Panc1 (cell line): ENCODE results near the gene ADAT3. TPM values are rescaled to one million over a fixed set of nuclear protein-coding genes. Genes with fewer than 3 reads are reported as not detected.

Experiments
- ATAC-seq: fragments of 200-7000 bp; cut with Tn5 transposase; 2 replicates; pipeline ENCODE4 v1.9.1; 2020; ENCODE audit warnings: mild to moderate bottlenecking, moderate library complexity
- BruUV-seq: library from RNA; stranded (reverse); fragments of 400-500 nt; replicated peaks from 2 replicates; lab custom pipeline; 2021; lab: Mats Ljungman, UMichigan
- CTCF ChIA-PET: fragments of 300-600 bp; sonication (Branson Sonifier 250); formaldehyde crosslinking; loops from one replicate; lab custom pipeline; 2022; ENCODE audit warnings: antibody characterized with exemption; lab: Charles Lee
- POLR2A ChIA-PET: fragments of 300-600 bp; sonication (Branson Sonifier 250); formaldehyde crosslinking; loops from one replicate; lab custom pipeline; 2022; ENCODE audit warnings: antibody characterized with exemption; lab: Charles Lee
- DNase-seq: peaks from one replicate; pipeline ENCODE4 v3.0.0-alpha.2; 2010; ENCODE audit warnings: low read depth, low spot score
- H3K27ac ChIP-seq: 2 replicates; pipeline ENCODE4 v1.5.1; 2011; ENCODE audit warnings: mild to moderate bottlenecking, low read length, inconsistent platforms
- H3K27me3 ChIP-seq: fragments of 200-500 bp; sonication (Bioruptor generic); 2 replicates; pipeline ENCODE4 v1.6.0; 2014; ENCODE audit warnings: low read length, inconsistent platforms; ENCODE audit not compliant: control insufficient read depth, insufficient read depth
- H3K36me3 ChIP-seq: fragments of 200-500 bp; sonication (Bioruptor generic); 2 replicates; pipeline ENCODE4 v1.5.1; 2014; ENCODE audit warnings: inconsistent platforms, mild to moderate bottlenecking, low read length, moderate library complexity; ENCODE audit not compliant: control insufficient read depth, insufficient read depth
- H3K4me1 ChIP-seq: 2 replicates; pipeline ENCODE4 v1.5.1; 2011; ENCODE audit warnings: inconsistent platforms, mild to moderate bottlenecking, low read length, moderate library complexity; ENCODE audit not compliant: control insufficient read depth, insufficient read depth
- H3K4me3 ChIP-seq, 2 experiments: 2 replicates each; pipeline ENCODE4 v1.5.1; 2011 to 2012; ENCODE audit warnings: low read depth in 2 of 2, low read length in 2 of 2, mild to moderate bottlenecking in 2 of 2, inconsistent platforms in 1 of 2, moderate library complexity in 1 of 2
- H3K9me3 ChIP-seq: fragments of 200-500 bp; sonication (Bioruptor generic); 2 replicates; pipeline ENCODE4 v1.5.1; 2014; ENCODE audit warnings: low read depth, mild to moderate bottlenecking, inconsistent platforms, low read length, moderate library complexity; ENCODE audit not compliant: control insufficient read depth, insufficient read depth
- CTCF ChIP-seq: fragments of 450-650 bp; IDR thresholded peaks from 2 replicates; pipeline ENCODE4 v1.5.1; 2017; ENCODE audit warnings: mild to moderate bottlenecking
- POLR2AphosphoS5 ChIP-seq: IDR thresholded peaks from 2 replicates; pipeline ENCODE4 v1.6.1; 2012; ENCODE audit warnings: mild to moderate bottlenecking, low read depth, low read length, moderate library complexity
- REST ChIP-seq, 2 experiments: IDR thresholded peaks; 2 replicates each; pipeline ENCODE4 v1.6.1; 2011 to 2012; ENCODE audit warnings: low read depth in 2 of 2, control low read depth in 1 of 2, low read length in 1 of 2, mild to moderate bottlenecking in 1 of 2, moderate library complexity in 1 of 2; ENCODE audit not compliant: insufficient read depth in 1 of 2
- SIN3A ChIP-seq: IDR thresholded peaks from 2 replicates; pipeline ENCODE4 v1.6.1; 2012; ENCODE audit warnings: low read depth, mild to moderate bottlenecking, low read length, moderate library complexity, borderline replicate concordance; ENCODE audit not compliant: insufficient read depth
- TCF7L2 ChIP-seq: IDR thresholded peaks from 2 replicates; pipeline ENCODE4 v1.6.1; 2011; ENCODE audit warnings: mild to moderate bottlenecking, low read depth, low read length, inconsistent platforms
- in situ Hi-C: cut with HindIII; loops from 2 replicates; pipeline ENCODE4 v1.10.0; 2016; ENCODE audit warnings: low sequenced_read_pairs, low pct_unique_long_range_greater_than_20kb
- intact Hi-C: fragments of 100-400 bp; cut with micrococcal nuclease; formaldehyde crosslinking; loops from one replicate; pipeline ENCODE4 v1.10.0; 2022; ENCODE audit not compliant: unreplicated experiment
- total RNA-seq: library from RNA; stranded (reverse); gene quantifications from one replicate; pipeline ENCODE4 v1.2.1, GENCODE V29; 2021; ENCODE audit not compliant: unreplicated experiment

The ADAT3 gene
- total RNA-seq, 1 experiment from 2014 or later = 8.9 TPM

DNA sequence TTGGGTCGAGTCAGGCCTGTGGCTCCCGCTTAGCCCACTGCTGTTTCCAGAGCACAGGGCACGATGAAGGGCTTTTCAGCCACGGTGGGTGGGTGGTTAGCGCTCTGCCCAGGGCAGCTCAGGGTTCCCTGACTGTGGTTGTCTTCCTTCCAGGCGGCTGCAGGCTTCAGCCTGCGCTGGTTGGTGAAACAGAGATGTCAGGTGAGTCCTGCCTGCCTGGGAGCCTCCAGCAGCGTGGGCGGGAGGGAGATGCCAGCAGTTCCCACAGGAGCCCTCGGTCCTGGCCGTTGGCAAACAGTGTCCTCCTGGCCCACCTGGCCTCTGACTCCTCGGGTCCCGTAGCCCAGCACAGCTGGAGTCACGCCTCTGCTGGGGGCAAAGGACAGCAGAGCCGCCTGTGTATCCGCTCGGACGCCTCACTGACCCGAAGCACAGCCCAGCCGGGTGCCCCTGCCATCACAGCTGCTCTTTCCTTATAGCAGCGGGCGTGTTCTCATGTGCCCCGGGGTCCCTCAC lies 9.7 kb downstream of the ADAT3 start:
- TF ChIP-seq SIN3A = no peak
- no peak for TF ChIP-seq TCF7L2
- no peak for TF ChIP-seq CTCF
- TF ChIP-seq REST (IDR thresholded peaks at IDR 0.05; ENCODE audit: insufficient read depth in 1 of 2, low read depth in 2 of 2, low read length in 1 of 2) = no peak
- no peak for TF ChIP-seq POLR2AphosphoS5
- ChIA-PET POLR2A (no interaction called here), CTCF (no interaction called here)
- H3K4me3 ChIP-seq = no peak overlapping the region
- no peaks in the 10 kb centered on the region for H3K4me1 ChIP-seq
- no peak for DNase-seq
- no peaks in the 10 kb centered on the region for H3K36me3 ChIP-seq
- no peaks in the 10 kb centered on the region for H3K9me3 ChIP-seq
- ATAC-seq = no peak
- in situ Hi-C loops (no loop called here), intact Hi-C loops (no loop called here)
- H3K27ac ChIP-seq = no peak overlapping the region
- H3K27me3 ChIP-seq = no peaks in the 10 kb centered on the region
- no TSS peak for BruUV-seq

DNA sequence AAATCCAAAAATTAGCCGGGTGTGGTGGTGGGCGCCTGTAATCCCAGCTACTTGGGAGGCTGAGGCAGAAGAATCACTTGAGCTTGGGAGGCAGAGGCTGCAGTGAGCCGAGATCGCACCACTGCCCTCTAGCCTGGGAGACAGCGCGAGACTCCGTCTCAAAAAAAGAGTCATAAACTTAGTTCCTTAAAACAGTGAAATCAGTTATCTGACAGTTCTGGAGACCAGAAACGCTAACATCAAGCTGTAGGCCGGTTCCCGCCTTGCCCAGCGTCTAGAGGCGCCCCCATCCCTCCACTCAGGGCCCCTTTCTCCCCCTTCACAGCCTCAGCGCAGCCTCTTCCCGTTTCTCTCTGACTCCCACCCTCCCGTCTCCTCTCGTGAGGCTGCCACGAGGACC lies 11.9 kb downstream of the ADAT3 start:
- H3K27ac ChIP-seq = no peak overlapping the region
- H3K36me3 ChIP-seq = no peaks in the 10 kb centered on the region; the same call in 1 of the 2 replicates
- no peak for TF ChIP-seq POLR2AphosphoS5
- TF ChIP-seq REST (IDR thresholded peaks at IDR 0.05; ENCODE audit: insufficient read depth in 1 of 2, low read depth in 2 of 2, low read length in 1 of 2) = no peak
- no peak for TF ChIP-seq SIN3A
- no peak for TF ChIP-seq CTCF
- no peak for TF ChIP-seq TCF7L2
- H3K9me3 ChIP-seq = no peaks in the 10 kb centered on the region
- no peaks in the 10 kb centered on the region for H3K4me1 ChIP-seq
- intact Hi-C loops (no loop called here), in situ Hi-C loops (no loop called here)
- BruUV-seq = no TSS peak
- ATAC-seq (no peak), DNase-seq (no peak)
- H3K4me3 ChIP-seq = no peak overlapping the region
- ChIA-PET CTCF (no interaction called here), POLR2A (no interaction called here)
- H3K27me3 ChIP-seq = no peaks in the 10 kb centered on the region
